CD4-positive, alpha-beta T cell treated with Interleukin-17A for 1 hour (primary cell): ENCODE data around the gene RCBTB1.
"Not testable (repeated sequence)": the region's sequence is repeated elsewhere in the genome, so short reads cannot be mapped to it uniquely, and the experiment has no call there.

Experiments used
- DNase-seq: peaks from one replicate; pipeline ENCODE4 v3.0.0-alpha.2; 2020

Gene RCBTB1

GRCh38 chr13:49602615-49603014, 17.3 kb upstream of the RCBTB1 start:
- DNase-seq, result not testable (repeated sequence)

GRCh38 chr13:49602005-49602404, 16.6 kb upstream of the RCBTB1 start:
- no peak for DNase-seq

- DNase-seq, result no peak
Measured at GRCh38 chr13:49597043-49597641, 11.8 kb upstream of the RCBTB1 start.

GRCh38 chr13:49596221-49596620, 10.9 kb upstream of the RCBTB1 start:
- DNase-seq, result no peak

GRCh38 chr13:49594576-49594975, 9.2 kb upstream of the RCBTB1 start:
- no peak for DNase-seq

- DNase-seq, result not testable (repeated sequence)
Measured at GRCh38 chr13:49593876-49594275, 8.5 kb upstream of the RCBTB1 start.

GRCh38 chr13:49590714-49591113, 5.4 kb upstream of the RCBTB1 start:
- DNase-seq, result not testable (repeated sequence)

GRCh38 chr13:49587311-49587847, 2.0 kb upstream of the RCBTB1 start:
- DNase-seq, result no peak

- DNase-seq, result no peak
Measured at GRCh38 chr13:49586717-49587116, 1.4 kb upstream of the RCBTB1 start.

- DNase-seq, result peak; percentile 9
Measured at GRCh38 chr13:49584771-49585182, 581 bp downstream of the RCBTB1 start.

GRCh38 chr13:49580980-49581680, 4.2 kb downstream of the RCBTB1 start:
- DNase-seq, result no peak

- DNase-seq, result no peak
Measured at GRCh38 chr13:49579501-49579900, 5.9 kb downstream of the RCBTB1 start.

- no peak for DNase-seq
Measured at GRCh38 chr13:49571299-49572240, 13.8 kb downstream of the RCBTB1 start.

- peak; percentile 24 for DNase-seq
Measured at GRCh38 chr13:49569993-49570689, 15.2 kb downstream of the RCBTB1 start.

- no peak for DNase-seq
Measured at GRCh38 chr13:49567491-49567890, 17.9 kb downstream of the RCBTB1 start.

- DNase-seq, result no peak
Measured at GRCh38 chr13:49566461-49566860, 18.9 kb downstream of the RCBTB1 start.

- not testable (repeated sequence) for DNase-seq
Measured at GRCh38 chr13:49565461-49565860, 19.9 kb downstream of the RCBTB1 start.

- no peak for DNase-seq
Measured at GRCh38 chr13:49563516-49563915, 21.8 kb downstream of the RCBTB1 start.

- no peak for DNase-seq
Measured at GRCh38 chr13:49561062-49561410, 24.3 kb downstream of the RCBTB1 start.

- DNase-seq, result peak; percentile 15
Measured at GRCh38 chr13:49560270-49561061, 24.9 kb downstream of the RCBTB1 start.

GRCh38 chr13:49559006-49559405, 26.4 kb downstream of the RCBTB1 start:
- no peak for DNase-seq

GRCh38 chr13:49554387-49554786, 31.0 kb downstream of the RCBTB1 start:
- no peak for DNase-seq
